GM21526 (cell line): ENCODE data around the gene NAGS.
"Not testable (repeated sequence)": the region's sequence is repeated elsewhere in the genome, so short reads cannot be mapped to it uniquely, and the experiment has no call there.

Experiments used
- ATAC-seq: cut with Tn5 transposase; IDR thresholded peaks from one replicate; pipeline ENCODE4 v1.9.1; 2021; ENCODE audit warnings: moderate library complexity; ENCODE audit not compliant: unreplicated experiment, low FRiP score

The NAGS gene

DNA sequence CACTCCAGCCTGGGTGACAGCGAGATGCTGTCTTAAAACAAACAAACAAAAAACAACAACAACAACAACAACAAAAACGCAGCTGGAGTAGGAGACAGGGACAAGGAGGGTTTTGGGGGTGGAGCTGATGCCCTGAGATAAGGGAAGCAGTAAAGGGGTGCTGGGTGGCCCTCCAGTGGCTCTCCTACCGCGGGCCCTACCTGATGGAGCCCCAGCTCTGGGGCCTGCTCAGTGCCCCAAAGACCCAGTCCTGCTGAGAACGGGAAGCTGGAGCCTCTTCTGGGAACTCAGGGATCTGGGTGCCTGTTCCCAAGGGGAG is 21.3 kb upstream of the NAGS start:
- ATAC-seq: no peak

DNA sequence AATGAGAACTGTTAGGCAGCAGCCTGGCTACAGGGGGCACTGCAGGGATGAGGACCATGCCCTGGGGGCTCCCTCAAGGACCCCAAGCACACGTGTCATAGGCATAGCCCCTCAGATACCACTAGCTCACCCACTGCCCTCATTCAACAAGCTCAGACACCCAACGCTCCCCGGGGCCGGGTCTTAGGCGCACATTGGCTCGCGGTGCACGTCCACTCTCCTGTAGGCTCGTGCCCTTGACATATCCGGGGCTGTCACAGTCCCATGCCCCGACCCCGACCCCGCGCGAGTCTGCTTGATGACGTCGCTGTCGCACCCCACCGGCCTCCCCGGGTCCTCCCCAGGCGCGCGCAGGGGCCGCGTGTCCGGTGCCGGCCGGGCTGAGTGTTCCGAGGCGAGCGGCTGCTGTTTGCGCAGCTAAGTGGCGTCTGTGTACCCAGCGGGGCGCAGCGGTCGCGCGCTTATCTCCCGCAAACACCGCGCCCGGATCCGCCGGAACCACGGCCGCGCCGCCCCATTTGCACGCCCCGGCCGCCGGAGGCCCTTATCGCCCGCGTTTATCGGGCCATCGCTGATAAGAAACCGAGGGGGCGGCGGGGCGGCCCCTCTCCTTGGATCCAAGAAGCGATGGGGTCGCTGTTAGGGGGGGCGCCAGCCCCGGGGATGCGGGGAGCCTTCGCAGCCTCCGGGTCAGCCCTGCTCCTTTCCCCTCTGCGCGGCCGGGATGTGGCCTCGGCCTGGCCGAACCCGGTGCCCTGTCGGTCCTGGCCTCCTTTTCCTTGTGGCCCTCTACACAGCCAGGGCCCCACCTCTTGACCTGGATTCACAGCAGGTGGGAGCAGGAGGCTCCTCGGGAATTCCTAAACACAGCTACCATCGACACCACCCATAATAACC is 20.7 kb upstream of the NAGS start:
- ATAC-seq: no peak

DNA sequence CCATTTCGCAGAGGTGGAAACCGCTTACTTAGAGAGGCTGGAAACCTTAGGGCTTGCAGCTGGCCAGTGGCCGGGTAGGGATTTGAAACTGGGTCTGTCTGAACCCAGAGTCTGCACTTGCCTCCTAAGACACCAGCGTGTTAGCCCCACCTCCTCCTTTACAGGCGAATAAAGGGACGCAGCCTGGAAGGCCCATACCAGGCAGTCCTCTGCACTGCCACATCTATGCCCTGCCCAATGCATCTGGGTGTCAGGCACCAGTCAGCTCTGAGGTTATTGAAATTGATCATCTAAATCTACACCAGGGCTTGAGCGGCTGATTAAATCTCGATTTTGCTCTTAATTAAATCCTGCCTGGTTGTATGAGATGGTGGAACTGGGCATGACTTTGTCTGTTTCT is 19.9 kb upstream of the NAGS start:
- no peak for ATAC-seq

DNA sequence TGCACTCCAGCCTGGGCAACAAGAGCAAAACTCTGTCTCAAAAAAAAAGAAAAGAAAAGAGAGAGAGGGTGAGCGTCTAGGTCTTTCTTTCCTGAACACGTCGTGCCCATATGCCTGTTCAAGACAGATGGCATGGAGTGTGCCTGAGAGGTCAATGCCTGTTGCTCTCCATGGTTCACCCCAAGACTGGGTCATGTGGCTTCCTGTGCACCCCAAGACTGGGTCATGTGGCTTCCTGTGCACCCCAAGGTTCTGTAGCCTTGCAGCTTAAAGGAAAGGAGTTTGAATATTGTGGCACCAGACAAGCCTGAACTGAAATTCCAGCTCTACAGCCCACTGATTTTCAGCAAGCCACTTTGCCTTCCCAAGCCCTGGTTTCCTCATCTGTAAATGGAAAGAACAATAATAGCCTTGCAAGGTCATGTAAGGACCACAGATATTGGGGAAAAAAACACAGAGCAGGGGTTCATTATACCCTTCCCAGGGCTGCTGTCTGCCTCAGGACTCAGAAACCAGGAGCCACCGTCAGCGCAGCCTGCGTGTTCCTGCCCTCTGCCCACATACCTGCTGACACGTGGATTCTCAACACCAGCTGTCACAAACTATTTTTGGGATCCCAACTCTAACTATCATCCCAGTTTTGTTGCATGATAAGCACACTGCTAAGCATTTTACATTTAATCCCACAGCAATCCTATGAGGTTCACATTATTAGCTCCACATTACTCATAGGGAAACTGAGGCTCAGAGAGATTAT is 18.0 kb upstream of the NAGS start:
- ATAC-seq: no peak

DNA sequence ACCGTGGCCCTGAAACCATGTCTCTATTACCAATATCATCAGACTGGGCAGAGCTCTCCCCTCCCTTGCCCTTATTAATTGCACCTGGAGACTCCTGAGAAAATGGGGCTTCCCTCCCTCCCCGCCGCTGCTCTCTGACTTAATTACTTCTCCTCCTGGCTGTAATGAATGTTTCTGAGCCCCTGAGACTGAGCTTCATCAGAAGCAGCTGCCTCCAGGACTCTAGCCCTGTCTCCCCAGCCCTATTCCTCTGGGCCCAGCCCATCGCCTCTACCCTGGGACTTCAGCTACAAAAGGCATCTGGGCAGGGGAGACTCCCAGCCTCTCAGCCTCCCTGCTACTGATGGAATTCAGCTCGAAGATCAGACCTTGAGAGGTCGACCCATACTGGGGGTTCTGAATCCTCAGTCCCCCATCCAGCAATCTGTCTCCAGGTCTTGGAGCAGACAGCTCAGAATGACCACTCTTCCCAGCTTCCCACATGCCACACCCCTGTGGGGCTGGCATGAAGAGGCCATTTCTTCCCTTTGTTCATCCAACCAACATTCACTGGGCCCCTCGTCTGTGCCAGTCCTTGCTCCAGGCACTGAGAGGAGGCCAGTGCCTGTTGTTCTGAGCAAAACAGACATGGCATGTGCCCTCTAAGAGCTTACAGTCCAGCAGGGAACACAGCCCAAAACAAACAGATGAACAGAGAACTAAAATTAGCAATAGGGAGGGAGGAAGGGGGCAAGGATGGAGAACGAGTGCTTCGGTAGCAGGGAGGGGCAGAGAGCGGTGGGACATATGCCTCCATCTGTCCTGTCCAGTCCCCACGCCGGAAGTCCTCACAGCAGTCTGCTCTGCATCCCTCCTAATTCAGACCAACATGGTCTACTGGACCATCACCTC is 17.0 kb upstream of the NAGS start:
- no peak for ATAC-seq

DNA sequence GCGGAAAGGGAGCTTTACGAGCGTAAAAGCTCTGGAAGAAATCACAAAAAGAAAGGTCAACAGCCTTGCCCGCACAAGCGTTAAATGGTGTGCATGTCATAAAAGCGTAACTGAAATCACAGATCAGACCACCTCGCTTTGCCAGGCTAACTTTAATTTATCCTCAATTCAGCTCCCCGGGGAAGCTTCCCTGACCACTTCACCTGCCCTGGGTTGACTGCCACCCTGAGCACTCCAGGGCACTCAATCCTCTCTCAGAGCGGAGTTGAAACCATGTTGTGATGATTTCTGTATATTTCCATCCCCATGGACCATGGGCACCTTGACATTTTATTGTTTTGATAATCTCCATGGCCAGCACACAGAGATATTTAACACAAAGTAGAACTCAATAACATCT is 16.1 kb upstream of the NAGS start:
- ATAC-seq: no peak

DNA sequence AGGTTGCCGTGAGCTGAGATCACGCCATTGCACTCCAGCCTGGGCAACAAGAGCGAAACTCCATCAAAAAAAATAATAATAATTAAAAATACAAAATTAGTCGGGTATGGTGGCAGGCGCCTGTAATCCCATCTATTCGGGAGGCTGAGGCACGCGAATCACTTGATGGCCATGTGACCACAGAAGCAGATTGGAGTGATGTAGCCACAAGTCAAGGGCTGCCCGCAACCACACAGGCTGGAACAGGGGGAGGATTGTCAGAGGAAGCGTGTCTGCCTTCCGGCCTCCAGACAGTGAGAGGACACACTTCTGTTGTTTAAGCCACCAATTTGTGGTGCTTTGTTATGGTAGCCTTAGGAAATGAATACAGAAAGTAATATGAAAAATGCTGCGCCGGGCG is 11.8 kb upstream of the NAGS start:
- no peak for ATAC-seq

DNA sequence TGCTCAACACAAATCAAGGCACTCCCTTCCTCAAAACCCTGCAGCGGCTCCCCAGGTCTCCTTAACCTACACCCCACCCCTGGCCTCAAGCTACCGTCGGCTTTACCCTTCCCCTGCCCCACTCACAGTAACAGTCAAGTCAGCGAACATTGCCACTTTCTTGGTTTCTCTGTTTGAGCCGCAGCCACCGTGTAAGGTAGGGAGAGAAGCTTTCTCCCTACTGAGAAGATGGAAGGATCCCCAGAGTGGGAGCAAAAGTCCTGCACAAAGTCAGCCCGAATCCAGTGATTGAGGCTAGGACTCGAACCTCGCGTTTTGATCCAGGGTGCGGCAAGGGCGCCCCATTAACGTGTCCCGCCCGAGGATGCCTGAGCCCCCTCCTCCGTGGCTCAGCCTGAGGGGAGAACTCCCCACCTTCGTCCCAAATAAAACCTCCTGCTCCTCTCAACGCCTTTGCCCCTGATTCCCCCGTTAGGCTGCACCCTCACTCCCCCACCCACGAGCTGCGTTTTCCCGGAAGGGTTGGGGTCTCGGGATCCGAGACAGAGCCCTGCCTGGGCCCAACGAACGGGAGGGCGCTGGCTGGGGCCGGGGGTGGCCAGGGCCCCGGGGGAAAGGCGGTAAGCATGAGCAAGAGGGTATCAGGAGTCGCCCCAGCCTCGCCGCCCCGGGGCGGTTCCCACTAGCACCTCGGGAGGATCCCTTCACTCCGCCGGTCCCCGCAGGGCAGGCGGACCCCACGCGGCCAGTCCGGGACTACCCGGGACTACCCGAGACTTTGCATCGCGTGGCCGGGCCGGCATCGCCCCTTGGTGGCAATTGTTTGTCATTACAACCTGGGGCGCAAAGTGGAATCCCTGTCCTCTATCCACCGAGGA is 9.9 kb upstream of the NAGS start:
- no peak for ATAC-seq

DNA sequence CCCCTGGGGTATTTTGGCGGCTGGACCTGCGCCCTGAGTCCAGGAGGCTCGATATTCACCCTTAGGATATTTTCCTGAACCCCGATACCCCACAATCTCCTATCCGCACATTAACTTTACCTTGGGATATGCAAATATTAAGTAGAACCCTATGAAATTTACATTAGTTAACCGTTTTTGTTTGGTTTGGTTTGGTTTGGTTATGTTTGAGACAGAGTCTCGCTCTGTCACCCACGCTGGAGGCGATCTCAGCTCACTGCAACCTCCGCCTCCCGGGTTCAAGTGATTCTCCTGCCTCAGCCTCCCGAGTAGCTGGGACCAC is 9.3 kb upstream of the NAGS start:
- ATAC-seq: no peak

DNA sequence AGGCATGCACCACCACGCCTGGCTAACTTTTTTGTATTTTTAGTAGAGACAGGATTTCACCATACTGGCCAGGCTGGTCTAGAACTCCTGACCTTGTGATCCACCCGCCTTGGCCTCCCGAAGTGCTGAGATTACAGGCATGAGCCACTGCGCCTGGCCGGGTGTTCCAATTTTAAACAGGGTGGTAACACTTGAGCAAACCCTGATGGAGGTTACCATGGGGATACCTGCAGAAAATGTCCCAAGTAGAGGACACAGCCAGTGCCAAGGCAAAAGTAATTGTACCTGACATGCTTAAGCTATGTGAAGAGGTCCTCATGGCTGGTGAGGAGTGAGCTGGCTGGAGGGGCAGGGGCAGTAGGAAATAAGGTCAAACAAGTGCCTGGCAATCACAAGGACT is 7.2 kb upstream of the NAGS start:
- not testable (repeated sequence) for ATAC-seq

DNA sequence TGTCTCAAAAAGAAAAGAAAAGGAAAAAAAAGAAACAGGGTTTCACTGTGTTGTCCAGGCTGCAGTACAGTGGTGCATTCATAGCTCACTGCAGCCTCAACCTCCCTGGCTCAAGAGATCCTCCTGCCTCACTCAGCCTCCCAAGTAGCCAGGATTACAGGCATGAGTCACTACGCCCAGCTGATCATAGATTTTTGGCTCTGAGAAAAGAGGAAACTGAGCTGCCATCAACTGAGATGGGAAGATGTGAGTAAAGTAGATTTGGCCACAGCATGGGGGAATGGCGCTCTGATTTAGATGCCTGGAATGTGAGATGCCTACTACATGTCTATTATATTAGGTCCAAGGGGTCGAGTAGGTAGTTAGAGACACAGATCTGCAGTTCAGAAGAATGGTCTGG is 5.9 kb upstream of the NAGS start:
- no peak for ATAC-seq

DNA sequence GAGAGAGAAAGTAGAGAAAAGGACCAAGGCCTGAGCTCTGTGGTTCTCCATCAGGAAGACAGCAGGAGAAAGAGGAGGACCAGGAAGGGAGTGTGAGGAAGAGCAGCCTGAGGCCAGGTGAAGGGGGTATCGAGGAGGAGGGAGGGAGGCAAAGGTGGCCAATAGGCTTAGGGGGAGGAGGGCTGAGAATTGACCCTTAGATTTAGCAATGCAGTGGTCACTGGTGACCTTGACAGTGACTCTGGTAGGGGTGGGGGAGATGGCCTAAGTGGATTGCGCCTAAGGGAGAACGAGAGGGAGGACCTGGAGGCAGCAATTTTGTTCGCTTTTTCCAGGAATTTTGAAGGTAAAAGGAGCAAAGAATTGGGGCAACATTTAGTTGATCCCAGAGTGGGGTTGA is 5.4 kb upstream of the NAGS start:
- ATAC-seq: no peak

DNA sequence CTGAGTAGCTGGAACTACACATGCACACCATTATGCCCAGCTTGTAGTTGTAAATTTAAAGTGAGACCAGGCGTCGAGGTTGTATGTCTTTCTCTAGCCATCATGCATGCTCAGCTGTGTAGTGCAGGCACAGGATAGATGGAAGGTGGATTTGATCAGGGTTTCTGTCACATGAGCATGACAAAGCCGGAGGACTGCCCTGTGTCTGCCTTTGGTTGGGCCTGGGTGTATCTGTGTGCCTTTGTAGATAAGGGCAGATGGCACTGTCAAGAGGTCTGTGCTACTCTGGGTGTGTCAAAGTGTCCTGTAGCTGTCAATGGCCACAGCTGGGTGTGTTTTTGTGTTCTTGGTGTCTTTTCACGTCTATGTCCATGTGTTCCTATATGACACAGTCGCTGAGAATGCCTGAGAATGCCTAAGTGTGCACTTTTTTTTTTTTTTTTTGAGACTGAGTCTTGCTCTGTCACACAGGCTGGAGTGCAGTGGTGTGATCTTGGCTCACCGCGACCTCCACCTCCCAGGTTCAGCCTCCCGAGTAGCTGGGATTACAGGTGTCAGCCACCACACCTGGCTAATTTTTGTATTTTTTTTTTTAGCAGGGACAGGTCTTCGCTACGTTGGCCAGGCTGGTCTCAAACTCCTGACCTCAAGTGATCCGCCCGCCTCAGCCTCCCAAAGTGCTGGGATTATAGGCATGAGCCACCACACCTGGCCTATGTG is 4.1 kb upstream of the NAGS start:
- no peak for ATAC-seq

DNA sequence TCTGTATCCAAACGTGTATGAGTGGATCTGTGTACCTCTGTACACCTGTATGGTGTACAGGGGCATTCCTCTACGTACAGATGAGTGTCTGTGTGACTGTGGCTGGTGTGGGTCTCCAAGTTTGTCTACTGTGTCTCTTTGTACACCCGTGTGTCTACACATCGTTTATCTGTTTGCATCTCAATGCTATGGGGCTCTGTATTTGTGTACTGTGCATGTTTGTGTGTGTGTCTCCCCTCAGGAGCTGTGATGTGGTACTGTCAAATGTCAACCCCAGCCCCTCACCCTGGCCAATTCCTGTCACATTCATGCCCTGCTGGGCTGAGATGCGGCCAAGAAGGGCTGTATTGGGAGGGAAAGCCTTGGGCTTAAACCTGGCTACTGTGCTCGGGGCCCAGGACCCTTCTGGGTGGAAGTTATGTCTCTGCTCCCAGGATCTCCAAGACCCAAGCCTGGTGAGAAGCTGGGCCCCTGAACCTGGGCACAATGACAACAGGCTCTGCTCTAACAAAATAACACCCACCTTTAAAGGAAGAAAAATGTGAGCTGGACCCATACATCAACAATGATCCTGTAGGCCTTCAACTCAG is 3.5 kb upstream of the NAGS start:
- ATAC-seq: no peak

DNA sequence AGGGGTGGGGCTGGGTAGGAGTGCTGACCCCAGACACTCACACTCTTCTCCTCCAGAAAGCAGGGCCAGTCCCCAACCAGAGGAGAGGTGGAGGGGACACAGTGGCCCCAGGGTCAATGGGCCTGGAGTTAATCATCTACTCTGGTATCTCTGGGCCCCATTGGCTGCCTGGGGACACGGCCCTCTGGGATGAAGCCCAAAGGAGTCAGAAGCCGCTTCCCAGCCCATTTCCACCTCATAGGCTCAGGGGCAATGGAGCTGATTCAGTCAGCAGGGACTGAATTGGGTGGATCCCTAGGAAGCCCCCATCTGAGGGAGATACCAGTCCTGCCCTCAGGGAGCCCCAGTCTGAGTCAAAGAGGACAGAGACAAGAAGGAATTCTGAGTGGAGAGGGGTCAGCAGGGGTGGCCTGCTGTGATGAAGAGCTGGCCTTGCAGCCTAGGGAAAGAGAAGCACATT is 2.9 kb upstream of the NAGS start:
- no peak for ATAC-seq

DNA sequence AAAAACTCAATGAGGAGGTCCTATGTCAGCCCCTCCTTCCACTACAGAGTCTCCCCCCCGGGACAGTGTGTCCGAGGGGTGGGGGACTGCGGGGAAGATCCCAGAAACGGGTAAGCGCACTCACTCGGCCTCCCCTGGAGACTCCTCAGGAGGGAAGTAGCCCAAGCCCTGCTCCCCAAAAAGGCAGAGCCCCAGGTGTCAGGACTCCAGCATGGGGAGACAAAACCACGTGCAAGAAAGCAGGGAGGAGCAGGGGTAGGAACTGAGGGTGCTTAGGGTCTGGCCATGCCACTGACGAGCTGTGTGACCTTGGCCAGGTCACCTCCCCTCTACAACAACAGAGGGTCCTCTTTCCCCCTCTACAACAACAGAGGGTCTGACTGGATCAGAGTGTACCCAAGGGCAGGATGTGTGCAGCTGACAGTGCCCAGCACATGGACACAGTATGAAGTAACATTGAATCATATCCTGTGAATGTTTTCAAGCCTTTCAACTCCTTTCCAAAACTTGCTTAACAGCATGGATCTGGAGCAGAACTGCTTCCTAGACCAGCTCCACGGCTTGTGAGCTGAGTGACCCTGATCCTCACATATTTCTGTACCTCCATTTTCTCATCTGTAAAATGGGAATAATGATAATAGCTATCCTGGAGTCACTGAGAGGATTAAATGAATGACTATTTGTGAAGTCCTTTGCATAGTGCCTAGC is 2.1 kb upstream of the NAGS start:
- ATAC-seq: no peak

DNA sequence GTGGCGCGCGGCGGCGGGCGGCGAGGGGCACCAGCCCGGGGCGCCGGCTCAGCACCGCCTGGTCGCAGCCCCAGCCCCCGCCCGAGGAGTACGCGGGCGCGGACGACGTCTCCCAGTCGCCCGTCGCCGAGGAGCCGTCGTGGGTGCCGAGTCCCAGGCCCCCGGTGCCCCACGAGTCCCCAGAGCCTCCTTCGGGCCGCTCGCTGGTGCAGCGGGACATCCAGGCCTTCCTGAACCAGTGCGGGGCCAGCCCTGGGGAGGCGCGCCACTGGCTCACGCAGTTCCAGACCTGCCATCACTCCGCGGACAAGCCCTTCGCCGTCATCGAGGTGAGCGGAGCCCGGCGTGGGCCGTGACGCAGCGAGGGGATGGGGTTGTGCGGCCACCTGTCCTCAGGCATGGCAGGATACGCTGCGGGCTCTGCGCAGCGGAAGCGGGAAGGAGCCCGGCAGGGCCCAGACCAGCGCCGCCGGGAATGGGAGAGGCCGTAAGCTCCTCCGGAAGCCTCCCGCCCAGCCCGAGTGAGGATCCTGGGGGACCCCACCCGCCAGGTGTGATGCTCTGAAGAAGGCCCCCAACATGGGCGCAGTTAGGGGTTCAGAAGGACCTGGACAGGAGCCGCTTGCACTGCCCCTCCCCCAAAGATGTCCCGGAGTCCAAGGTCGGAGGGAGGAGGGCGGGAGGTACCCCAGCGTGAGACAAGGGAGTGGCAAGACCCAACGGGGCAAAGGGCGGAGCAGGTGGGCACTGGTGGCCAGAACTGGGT is 522 bp downstream of the NAGS start:
- no peak for ATAC-seq
